Measurements from ENCODE around the gene PRX.

- no peak for TF ChIP-seq CTCF (IDR thresholded peaks at IDR 0.05)
- TF ChIP-seq POLR2A (IDR thresholded peaks at IDR 0.05): no peak
These were observed 10.8 kb upstream of the PRX start for GRCh38 chr19:40423938-40424337.
